ENCODE measurements around the gene AP3B2.

DNA sequence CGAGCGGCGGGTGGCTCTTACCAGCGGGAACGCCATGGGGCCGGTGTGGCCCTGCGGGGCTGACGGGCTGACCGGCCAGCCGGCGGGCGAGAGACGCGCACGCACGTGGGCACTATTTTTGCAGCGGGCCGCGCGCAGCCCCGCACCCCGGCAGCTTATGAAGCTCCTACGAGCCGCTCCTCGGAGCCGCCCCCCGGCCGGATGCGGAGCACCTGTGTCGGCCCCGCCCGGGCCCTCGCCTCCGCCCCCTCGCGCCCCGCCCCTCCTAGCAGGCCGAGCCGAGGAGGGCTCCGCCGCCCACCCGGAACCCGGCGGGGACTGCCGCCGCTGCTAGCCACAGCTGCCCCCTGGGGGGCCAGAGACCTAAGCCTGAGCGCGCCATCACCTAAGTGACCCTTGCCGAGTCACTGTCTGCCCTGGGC is 61.8 kb downstream of the AP3B2 start:
- TF ChIP-seq, protein P1, sequence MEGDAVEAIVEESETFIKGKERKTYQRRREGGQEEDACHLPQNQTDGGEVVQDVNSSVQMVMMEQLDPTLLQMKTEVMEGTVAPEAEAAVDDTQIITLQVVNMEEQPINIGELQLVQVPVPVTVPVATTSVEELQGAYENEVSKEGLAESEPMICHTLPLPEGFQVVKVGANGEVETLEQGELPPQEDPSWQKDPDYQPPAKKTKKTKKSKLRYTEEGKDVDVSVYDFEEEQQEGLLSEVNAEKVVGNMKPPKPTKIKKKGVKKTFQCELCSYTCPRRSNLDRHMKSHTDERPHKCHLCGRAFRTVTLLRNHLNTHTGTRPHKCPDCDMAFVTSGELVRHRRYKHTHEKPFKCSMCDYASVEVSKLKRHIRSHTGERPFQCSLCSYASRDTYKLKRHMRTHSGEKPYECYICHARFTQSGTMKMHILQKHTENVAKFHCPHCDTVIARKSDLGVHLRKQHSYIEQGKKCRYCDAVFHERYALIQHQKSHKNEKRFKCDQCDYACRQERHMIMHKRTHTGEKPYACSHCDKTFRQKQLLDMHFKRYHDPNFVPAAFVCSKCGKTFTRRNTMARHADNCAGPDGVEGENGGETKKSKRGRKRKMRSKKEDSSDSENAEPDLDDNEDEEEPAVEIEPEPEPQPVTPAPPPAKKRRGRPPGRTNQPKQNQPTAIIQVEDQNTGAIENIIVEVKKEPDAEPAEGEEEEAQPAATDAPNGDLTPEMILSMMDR (conservative IDR thresholded peaks at IDR 0.05; ENCODE audit: low read depth, low read length) = no peak
- no peak for TF ChIP-seq POLR2A (IDR thresholded peaks at IDR 0.05; ENCODE audit: low read depth, low read length)
- no peak for TF ChIP-seq SMC3 (IDR thresholded peaks at IDR 0.05; ENCODE audit: low read depth, low read length)

Data from IMR-90 (cell line).